IMR-90 (cell line): ENCODE results near the gene KDM6A. TPM values are rescaled to one million over a fixed set of nuclear protein-coding genes. Genes with fewer than 3 reads are reported as not detected.

ENCODE experiments used
- ATAC-seq: fragments of 200-7000 bp; cut with Tn5 transposase; 2 replicates; pipeline ENCODE4 v1.9.1; 2020; ENCODE audit warnings: low read depth, mild to moderate bottlenecking, moderate library complexity
- BruUV-seq: library from RNA; stranded (reverse); fragments of 400-500 nt; replicated peaks from 2 replicates; lab custom pipeline; 2021; lab: Mats Ljungman, UMichigan
- CTCF ChIA-PET: fragments of 300-600 bp; formaldehyde crosslinking; extraction: SDS; loops from one replicate; lab custom pipeline; 2021; ENCODE audit warnings: antibody characterized with exemption; lab: Yijun Ruan, JAX
- POLR2A ChIA-PET: fragments of 300-600 bp; sonication (Branson Sonifier 250); formaldehyde crosslinking; loops from one replicate; lab custom pipeline; 2022; ENCODE audit warnings: antibody characterized with exemption; ENCODE audit not compliant: unreplicated experiment; lab: Charles Lee
- DNase-seq: peaks from one replicate; pipeline ENCODE4 v3.0.0; 2013
- H2AFZ ChIP-seq: replicated peaks from 2 replicates; pipeline ENCODE3; 2013; ENCODE audit warnings: low read length, mild to moderate bottlenecking; ENCODE audit not compliant: poor library complexity
- H2AK5ac ChIP-seq: 2 replicates; pipeline ENCODE4 v1.6.1; 2013; ENCODE audit warnings: low read depth, low read length, inconsistent platforms
- H2AK9ac ChIP-seq: replicated peaks from 2 replicates; pipeline ENCODE3; 2013; ENCODE audit warnings: mild to moderate bottlenecking, low read depth, low read length, moderate library complexity; ENCODE audit not compliant: poor library complexity
- H2BK120ac ChIP-seq: 2 replicates; pipeline ENCODE4 v1.6.1; 2013; ENCODE audit warnings: low read depth, low read length, inconsistent platforms
- H2BK15ac ChIP-seq: 3 replicates; pipeline ENCODE4 v1.6.1; 2013; ENCODE audit warnings: low read depth, low read length, inconsistent platforms
- H2BK20ac ChIP-seq: 2 replicates; pipeline ENCODE4 v1.6.1; 2013; ENCODE audit warnings: low read depth, mild to moderate bottlenecking, inconsistent platforms, low read length, moderate library complexity
- H2BK5ac ChIP-seq: 2 replicates; pipeline ENCODE4 v1.6.1; 2013; ENCODE audit warnings: mild to moderate bottlenecking, low read depth, low read length, inconsistent platforms; ENCODE audit not compliant: poor library complexity, severe bottlenecking
- H3K14ac ChIP-seq: replicated peaks from 2 replicates; pipeline ENCODE4 v1.6.1; 2013; ENCODE audit warnings: low read depth, low read length, inconsistent platforms
- H3K18ac ChIP-seq: 2 replicates; pipeline ENCODE4 v1.6.1; 2013; ENCODE audit warnings: low read depth, low read length, control low read depth
- H3K23ac ChIP-seq: 2 replicates; pipeline ENCODE4 v1.6.1; 2013; ENCODE audit warnings: low read depth, low read length, inconsistent platforms
- H3K27ac ChIP-seq: 2 replicates; pipeline ENCODE4 v1.5.1; 2013; ENCODE audit warnings: mild to moderate bottlenecking, control low read depth, low read length; ENCODE audit not compliant: insufficient read depth
- H3K27me3 ChIP-seq: 2 replicates; pipeline ENCODE4 v1.6.1; 2013; ENCODE audit warnings: low read length; ENCODE audit not compliant: control insufficient read depth, insufficient read depth
- H3K36me3 ChIP-seq: 2 replicates; pipeline ENCODE4 v1.6.1; 2013; ENCODE audit warnings: low read length, mixed read lengths; ENCODE audit not compliant: control insufficient read depth, insufficient read depth
- H3K4ac ChIP-seq: 2 replicates; pipeline ENCODE4 v1.6.1; 2013; ENCODE audit warnings: low read depth, low read length, inconsistent platforms
- H3K4me1 ChIP-seq: 2 replicates; pipeline ENCODE4 v1.6.1; 2013; ENCODE audit warnings: low read length, mixed read lengths; ENCODE audit not compliant: control insufficient read depth, insufficient read depth
- H3K4me2 ChIP-seq: 2 replicates; pipeline ENCODE4 v1.6.1; 2013; ENCODE audit warnings: low read depth, mild to moderate bottlenecking, control low read depth, low read length, moderate library complexity
- H3K4me3 ChIP-seq: 2 replicates; pipeline ENCODE4 v1.5.1; 2013; ENCODE audit warnings: low read depth, mild to moderate bottlenecking, control low read depth, low read length, moderate library complexity; ENCODE audit not compliant: insufficient read depth
- H3K56ac ChIP-seq: 2 replicates; pipeline ENCODE4 v1.6.1; 2013; ENCODE audit warnings: low read length, inconsistent platforms; ENCODE audit not compliant: insufficient read depth; ENCODE audit errors: extremely low read depth
- H3K79me1 ChIP-seq, 2 experiments: 2 replicates each; pipeline ENCODE4 v1.6.1; 2013; ENCODE audit warnings: low read length in 2 of 2, inconsistent platforms in 1 of 2, low read depth in 1 of 2
- H3K9ac ChIP-seq: 2 replicates; pipeline ENCODE4 v1.6.1; 2013; ENCODE audit warnings: low read depth, low read length, control low read depth
- H3K9me1 ChIP-seq: 2 replicates; pipeline ENCODE4 v1.6.1; 2013; ENCODE audit warnings: low read length, inconsistent platforms; ENCODE audit not compliant: insufficient read depth
- H3K9me3 ChIP-seq: 2 replicates; pipeline ENCODE4 v1.6.1; 2013; ENCODE audit warnings: low read length; ENCODE audit not compliant: control insufficient read depth, insufficient read depth
- H4K20me1 ChIP-seq: 2 replicates; pipeline ENCODE4 v1.6.1; 2013; ENCODE audit warnings: low read length, inconsistent platforms; ENCODE audit not compliant: insufficient read depth
- H4K5ac ChIP-seq: 2 replicates; pipeline ENCODE4 v1.6.1; 2013; ENCODE audit warnings: mild to moderate bottlenecking, low read depth, low read length, control low read depth
- H4K8ac ChIP-seq, 2 experiments: 2 replicates each; pipeline ENCODE4 v1.6.1; 2013; ENCODE audit warnings: low read depth in 2 of 2, low read length in 2 of 2, control low read depth in 1 of 2, inconsistent platforms in 1 of 2
- H4K91ac ChIP-seq: 2 replicates; pipeline ENCODE4 v1.6.1; 2013; ENCODE audit warnings: low read depth, low read length, inconsistent platforms; ENCODE audit not compliant: insufficient read depth
- CEBPB ChIP-seq: IDR thresholded peaks from 2 replicates; pipeline ENCODE4 v1.6.1; 2012; ENCODE audit warnings: low read depth, low read length, improper control_type of control experiment
- CHD1 ChIP-seq: IDR thresholded peaks from 2 replicates; pipeline ENCODE4 v1.6.1; 2012; ENCODE audit warnings: low read depth, low read length, improper control_type of control experiment
- FOS ChIP-seq: fragments of 150-350 bp; IDR thresholded peaks from 2 replicates; pipeline ENCODE4 v1.6.1; 2016; ENCODE audit warnings: low read depth, low read length
- MAFK ChIP-seq: IDR thresholded peaks from 2 replicates; pipeline ENCODE4 v1.6.1; 2012; ENCODE audit warnings: low read depth, low read length, improper control_type of control experiment
- MAZ ChIP-seq: IDR thresholded peaks from 2 replicates; pipeline ENCODE4 v1.6.1; 2012; ENCODE audit warnings: low read depth, mild to moderate bottlenecking, low read length, improper control_type of control experiment, moderate library complexity, borderline replicate concordance
- MXI1 ChIP-seq: IDR thresholded peaks from 2 replicates; pipeline ENCODE4 v1.6.1; 2012; ENCODE audit warnings: low read depth, mild to moderate bottlenecking, low read length, moderate library complexity, borderline replicate concordance
- NFE2L2 ChIP-seq: fragments of 150-350 bp; IDR thresholded peaks from 2 replicates; pipeline ENCODE4 v1.6.1; 2016; ENCODE audit warnings: low read depth, mild to moderate bottlenecking, low read length
- POLR2A ChIP-seq: IDR thresholded peaks from 2 replicates; pipeline ENCODE4 v1.6.1; 2012; ENCODE audit warnings: mild to moderate bottlenecking, low read depth, low read length
- SMC3 ChIP-seq: fragments of 150-350 bp; IDR thresholded peaks from 2 replicates; pipeline ENCODE4 v1.6.1; 2016; ENCODE audit warnings: low read depth, mild to moderate bottlenecking, antibody characterized with exemption, low read length, moderate library complexity
- USF2 ChIP-seq: fragments of 150-350 bp; IDR thresholded peaks from 2 replicates; pipeline ENCODE4 v1.6.1; 2017; ENCODE audit warnings: mild to moderate bottlenecking, antibody characterized with exemption, low read length, low read depth
- dilution Hi-C: fragments of 300-500 bp; cut with HindIII; formaldehyde crosslinking; loops from one replicate; pipeline ENCODE4 v1.14.3; 2018; ENCODE audit warnings: low sequenced_read_pairs; ENCODE audit not compliant: unreplicated experiment
- in situ Hi-C: fragments of 300-500 bp; cut with MboI; formaldehyde crosslinking; loops from 3 replicates; pipeline ENCODE4 v1.14.3; 2019; ENCODE audit warnings: low sequenced_read_pairs, inconsistent platforms, mixed read lengths
- intact Hi-C: fragments of 100-400 bp; cut with micrococcal nuclease; formaldehyde crosslinking; loops from 2 replicates; pipeline ENCODE4 v1.10.0; 2022
- polyA plus RNA-seq, 3 experiments: library from polyadenylated mRNA; depleted of rRNA; stranded (reverse); fragments of >200 nt; gene quantifications; 2 replicates each; pipeline ENCODE4 v1.2.3, GENCODE V29; 2012; ENCODE audit warnings: low replicate concordance in 1 of 3
- total RNA-seq: library from RNA; depleted of rRNA; stranded (reverse); fragments of >200 nt; gene quantifications from 2 replicates; pipeline ENCODE4 v1.2.3, GENCODE V29; 2012
- TF ChIP-seq, protein P1 (sequence below): fragments of 150-350 bp; IDR thresholded peaks from 2 replicates; pipeline ENCODE4 v1.6.1; 2016; ENCODE audit warnings: low read depth, mild to moderate bottlenecking, low read length, moderate library complexity, borderline replicate concordance

Gene KDM6A
- total and polyA plus RNA-seq, 2 of the 4 experiments (the other 2 are of a cell fraction), result 11.7 to 24.9 TPM

DNA sequence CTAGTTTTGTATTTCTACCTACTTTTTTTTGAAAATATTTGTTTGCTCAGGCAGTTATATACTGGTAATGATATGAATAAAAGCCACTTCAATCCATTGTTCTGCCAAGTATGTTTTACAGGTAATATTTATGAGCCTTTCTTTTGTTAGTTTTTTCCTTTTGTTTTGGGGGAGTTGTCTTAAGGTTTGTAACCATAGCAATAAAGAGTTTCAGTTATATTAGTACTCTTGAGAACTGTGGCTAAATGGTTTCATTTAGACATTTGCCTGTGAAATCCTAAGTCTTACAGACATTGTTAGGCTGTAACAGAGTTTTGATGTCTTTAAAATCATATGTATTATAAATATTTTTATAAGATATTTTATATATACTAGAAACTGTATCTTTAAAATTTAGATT, 177.6 kb downstream of the KDM6A start:
- TF ChIP-seq MAFK, result no peak
- TF ChIP-seq POLR2A, result no peak
- TF ChIP-seq, protein P1, sequence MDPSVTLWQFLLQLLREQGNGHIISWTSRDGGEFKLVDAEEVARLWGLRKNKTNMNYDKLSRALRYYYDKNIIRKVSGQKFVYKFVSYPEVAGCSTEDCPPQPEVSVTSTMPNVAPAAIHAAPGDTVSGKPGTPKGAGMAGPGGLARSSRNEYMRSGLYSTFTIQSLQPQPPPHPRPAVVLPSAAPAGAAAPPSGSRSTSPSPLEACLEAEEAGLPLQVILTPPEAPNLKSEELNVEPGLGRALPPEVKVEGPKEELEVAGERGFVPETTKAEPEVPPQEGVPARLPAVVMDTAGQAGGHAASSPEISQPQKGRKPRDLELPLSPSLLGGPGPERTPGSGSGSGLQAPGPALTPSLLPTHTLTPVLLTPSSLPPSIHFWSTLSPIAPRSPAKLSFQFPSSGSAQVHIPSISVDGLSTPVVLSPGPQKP, result no peak
- no peak for TF ChIP-seq MXI1
- TF ChIP-seq NFE2L2, result no peak
- no peak for TF ChIP-seq USF2
- TF ChIP-seq CHD1, result no peak
- no peak for TF ChIP-seq SMC3
- no peak for TF ChIP-seq CEBPB
- TF ChIP-seq MAZ, result no peak
- TF ChIP-seq FOS, result no peak
- Histone ChIP-seq H2AK5ac (no peak overlapping the region), H3K4me3 (no peak overlapping the region), H3K9ac (no peak overlapping the region), H2BK15ac (no peak overlapping the region), H2BK20ac (no peak overlapping the region), H2AFZ (no peak overlapping the region), H3K4ac (no peak overlapping the region), H3K4me1 (no peaks in the 10 kb centered on the region), H2AK9ac (no peak overlapping the region), H3K36me3 (no peaks in the 10 kb centered on the region), H4K91ac (no peak overlapping the region), H4K20me1 (no peaks in the 10 kb centered on the region; the same call in 1 of the 2 replicates), H3K9me1 (0 out of 2 replicates have a peak, but pooled peaks cover 2% of the 10 kb centered on the region), H3K27me3 (no peaks in the 10 kb centered on the region), H2BK5ac (no peak overlapping the region), H3K4me2 (no peak overlapping the region), H3K27ac (no peak overlapping the region), H3K14ac (no peak overlapping the region), H2BK120ac (no peak overlapping the region), H3K23ac (no peak overlapping the region), H3K56ac (no peak overlapping the region), H4K5ac (no peak overlapping the region), H4K8ac (no peak overlapping the region), H3K9me3 (no peaks in the 10 kb centered on the region), H3K18ac (no peak overlapping the region), H3K79me1 (peaks cover 0 to 13% of the 10 kb centered on the region in 2 experiments; a peak in 3 of 4 replicates)
- no peak for ATAC-seq
- in situ Hi-C loops (loop anchor here (25.0 kb wide), 1 partner anchor 1088 kb away; the partner anchor contains the start of gene NDP), intact Hi-C loops (no loop called here), dilution Hi-C loops (no loop called here)
- DNase-seq, result no peak
- CTCF ChIA-PET, result interaction anchor here (0.6 kb wide), 1 partner anchor 1248 kb away, joined by 3 read pairs; no protein-coding TSS in a partner anchor
- no TSS peak for BruUV-seq
- POLR2A ChIA-PET, result no interaction called here
